DOHH2 (cell line): ENCODE results near the gene CLN6.
A peak's percentile ranks its signal among the peaks of the same experiment; 100 is the strongest.

Source experiments
- EZH2phosphoT487 ChIP-seq: fragments of 200-600 bp; sonication (generic); IDR thresholded peaks from 2 replicates; pipeline ENCODE4 v1.6.1; 2017; ENCODE audit warnings: borderline replicate concordance, mild to moderate bottlenecking, antibody characterized with exemption, low read length, moderate library complexity, mixed read lengths
- TF ChIP-seq, protein P1 (sequence below): fragments of 200-600 bp; sonication (generic); IDR thresholded peaks from one replicate; pipeline ENCODE4 v1.5.1; 2014; ENCODE audit warnings: antibody characterized with exemption, mild to moderate bottlenecking, low read depth, low read length; ENCODE audit not compliant: poor library complexity, severe bottlenecking

DNA sequence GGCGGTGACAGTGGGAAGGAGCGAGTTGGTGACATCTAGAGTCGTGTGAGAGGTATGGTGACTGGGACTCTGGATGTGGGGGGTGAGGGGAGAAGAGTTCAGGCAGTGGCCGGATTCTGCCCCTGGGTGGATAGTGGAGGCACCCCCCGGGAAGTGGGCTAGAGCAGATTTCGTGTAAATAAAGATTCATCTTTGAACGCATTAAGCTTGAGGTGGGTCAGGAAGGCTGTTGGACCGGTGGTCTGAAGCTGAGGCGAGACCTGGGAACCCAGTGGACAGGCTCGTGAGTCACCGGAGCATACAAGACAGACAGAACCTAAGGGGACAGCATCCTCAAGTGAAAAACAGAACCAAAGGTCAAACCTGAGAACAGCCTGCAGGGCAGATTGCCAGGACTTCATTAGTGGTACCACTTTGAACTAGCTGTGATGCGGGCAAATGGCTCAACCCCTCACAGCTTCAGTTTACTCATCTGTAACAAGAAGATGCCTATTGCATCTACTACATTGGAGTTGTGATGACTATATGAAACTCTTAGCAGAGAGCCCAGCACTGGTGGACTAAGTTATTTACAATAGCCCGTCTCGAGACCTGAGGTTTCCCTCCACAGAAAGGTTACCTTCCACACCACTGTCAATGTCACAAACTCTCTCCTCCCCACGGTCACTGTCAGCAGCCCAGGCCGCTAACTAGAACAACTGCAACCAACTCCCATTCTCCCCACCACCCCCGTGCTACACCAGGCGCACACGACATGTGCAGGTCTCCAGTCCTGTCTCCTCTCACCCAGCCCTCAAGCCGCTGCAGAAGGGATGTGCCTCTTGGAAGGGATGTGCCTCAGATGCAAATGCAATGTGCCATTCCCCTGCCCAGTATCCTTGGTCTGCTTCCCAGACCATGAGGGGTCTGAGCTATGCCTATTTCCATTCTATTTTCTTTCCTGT lies 901 bp upstream of the CLN6 start:
- TF ChIP-seq, protein P1, sequence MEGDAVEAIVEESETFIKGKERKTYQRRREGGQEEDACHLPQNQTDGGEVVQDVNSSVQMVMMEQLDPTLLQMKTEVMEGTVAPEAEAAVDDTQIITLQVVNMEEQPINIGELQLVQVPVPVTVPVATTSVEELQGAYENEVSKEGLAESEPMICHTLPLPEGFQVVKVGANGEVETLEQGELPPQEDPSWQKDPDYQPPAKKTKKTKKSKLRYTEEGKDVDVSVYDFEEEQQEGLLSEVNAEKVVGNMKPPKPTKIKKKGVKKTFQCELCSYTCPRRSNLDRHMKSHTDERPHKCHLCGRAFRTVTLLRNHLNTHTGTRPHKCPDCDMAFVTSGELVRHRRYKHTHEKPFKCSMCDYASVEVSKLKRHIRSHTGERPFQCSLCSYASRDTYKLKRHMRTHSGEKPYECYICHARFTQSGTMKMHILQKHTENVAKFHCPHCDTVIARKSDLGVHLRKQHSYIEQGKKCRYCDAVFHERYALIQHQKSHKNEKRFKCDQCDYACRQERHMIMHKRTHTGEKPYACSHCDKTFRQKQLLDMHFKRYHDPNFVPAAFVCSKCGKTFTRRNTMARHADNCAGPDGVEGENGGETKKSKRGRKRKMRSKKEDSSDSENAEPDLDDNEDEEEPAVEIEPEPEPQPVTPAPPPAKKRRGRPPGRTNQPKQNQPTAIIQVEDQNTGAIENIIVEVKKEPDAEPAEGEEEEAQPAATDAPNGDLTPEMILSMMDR, result peak; percentile 42
- TF ChIP-seq EZH2phosphoT487, result no peak
